Stimulated activated CD8-positive, alpha-beta memory T cell treated with anti-CD3 and anti-CD28 coated beads, Interleukin-7, amount 100 ng/mL, for 24 hours (primary cell): ENCODE results near the gene GOLGB1.
"Not testable (repeated sequence)": the region's sequence is repeated elsewhere in the genome, so short reads cannot be mapped to it uniquely, and the experiment has no call there.

Source experiments
- DNase-seq: peaks from one replicate; pipeline ENCODE4 v3.0.0-alpha.2; 2020; ENCODE audit warnings: low read depth

GOLGB1 gene, protein sequence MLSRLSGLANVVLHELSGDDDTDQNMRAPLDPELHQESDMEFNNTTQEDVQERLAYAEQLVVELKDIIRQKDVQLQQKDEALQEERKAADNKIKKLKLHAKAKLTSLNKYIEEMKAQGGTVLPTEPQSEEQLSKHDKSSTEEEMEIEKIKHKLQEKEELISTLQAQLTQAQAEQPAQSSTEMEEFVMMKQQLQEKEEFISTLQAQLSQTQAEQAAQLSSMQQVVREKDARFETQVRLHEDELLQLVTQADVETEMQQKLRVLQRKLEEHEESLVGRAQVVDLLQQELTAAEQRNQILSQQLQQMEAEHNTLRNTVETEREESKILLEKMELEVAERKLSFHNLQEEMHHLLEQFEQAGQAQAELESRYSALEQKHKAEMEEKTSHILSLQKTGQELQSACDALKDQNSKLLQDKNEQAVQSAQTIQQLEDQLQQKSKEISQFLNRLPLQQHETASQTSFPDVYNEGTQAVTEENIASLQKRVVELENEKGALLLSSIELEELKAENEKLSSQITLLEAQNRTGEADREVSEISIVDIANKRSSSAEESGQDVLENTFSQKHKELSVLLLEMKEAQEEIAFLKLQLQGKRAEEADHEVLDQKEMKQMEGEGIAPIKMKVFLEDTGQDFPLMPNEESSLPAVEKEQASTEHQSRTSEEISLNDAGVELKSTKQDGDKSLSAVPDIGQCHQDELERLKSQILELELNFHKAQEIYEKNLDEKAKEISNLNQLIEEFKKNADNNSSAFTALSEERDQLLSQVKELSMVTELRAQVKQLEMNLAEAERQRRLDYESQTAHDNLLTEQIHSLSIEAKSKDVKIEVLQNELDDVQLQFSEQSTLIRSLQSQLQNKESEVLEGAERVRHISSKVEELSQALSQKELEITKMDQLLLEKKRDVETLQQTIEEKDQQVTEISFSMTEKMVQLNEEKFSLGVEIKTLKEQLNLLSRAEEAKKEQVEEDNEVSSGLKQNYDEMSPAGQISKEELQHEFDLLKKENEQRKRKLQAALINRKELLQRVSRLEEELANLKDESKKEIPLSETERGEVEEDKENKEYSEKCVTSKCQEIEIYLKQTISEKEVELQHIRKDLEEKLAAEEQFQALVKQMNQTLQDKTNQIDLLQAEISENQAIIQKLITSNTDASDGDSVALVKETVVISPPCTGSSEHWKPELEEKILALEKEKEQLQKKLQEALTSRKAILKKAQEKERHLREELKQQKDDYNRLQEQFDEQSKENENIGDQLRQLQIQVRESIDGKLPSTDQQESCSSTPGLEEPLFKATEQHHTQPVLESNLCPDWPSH (N-terminal part only)

DNA sequence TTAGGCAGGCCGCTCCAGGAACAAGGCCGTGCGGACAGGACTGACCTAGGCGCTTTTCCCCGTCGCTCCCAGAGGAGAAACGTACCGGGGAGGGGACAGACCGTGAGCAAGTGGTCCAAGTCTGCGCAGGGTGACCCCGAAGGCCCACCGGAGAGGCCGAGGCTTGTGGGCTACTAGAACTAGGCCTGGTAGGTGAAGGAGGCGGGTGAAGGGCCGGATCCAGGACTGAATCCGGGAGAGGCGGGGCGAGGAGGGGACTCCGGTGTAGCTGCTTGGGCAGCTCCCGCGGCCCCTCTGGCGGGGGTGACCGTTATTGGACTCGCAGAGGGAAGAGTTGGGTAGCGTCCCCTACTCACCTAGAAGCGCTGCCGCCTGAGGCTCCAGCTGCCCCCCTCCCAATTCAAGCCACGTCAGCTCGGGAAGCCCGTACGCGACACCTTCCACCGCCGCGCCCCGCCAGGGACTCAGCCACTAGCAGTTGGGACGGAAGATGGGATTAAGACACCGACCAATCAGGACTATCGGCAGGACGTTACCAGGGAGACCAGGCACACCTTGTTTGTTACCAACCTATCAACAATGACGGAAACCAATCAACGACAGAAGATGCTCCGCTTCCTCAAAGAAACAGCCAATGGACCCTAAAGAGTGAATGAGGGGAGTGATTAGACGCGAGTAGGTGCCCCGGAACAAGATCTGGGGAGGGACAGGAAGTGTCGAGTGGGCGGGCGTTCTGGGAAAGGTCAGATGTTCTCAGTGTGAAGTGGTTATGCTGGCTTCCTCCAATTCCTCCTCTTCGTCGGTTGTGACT, at the start of gene GOLGB1:
TSS of gene GOLGB1 (minus strand) at position 466 of the 811 bp plus-strand sequence. CDS start 18,770 bp downstream, outside the sequence.
- DNase-seq: peak; percentile 82

DNA sequence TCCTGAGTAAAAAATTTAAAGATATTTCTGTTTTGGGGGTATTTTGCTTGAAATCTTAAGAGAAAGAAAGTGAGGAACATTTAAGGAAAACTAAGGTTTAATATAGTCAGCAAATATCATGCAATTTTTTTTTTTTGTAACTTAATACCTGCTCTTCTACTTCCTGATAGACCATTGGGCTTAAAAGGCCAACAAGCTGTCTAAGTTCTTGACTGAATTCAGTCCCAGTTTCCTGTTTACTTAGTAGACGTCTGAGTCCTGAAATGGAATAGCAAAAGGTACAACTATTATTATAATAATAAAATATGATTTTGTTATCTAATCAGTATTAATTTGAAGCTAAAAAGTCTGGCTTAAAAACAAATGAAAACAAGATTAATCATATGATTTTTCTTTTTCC, 47.4 kb upstream of the GOLGB1 start:
- no peak for DNase-seq

DNA sequence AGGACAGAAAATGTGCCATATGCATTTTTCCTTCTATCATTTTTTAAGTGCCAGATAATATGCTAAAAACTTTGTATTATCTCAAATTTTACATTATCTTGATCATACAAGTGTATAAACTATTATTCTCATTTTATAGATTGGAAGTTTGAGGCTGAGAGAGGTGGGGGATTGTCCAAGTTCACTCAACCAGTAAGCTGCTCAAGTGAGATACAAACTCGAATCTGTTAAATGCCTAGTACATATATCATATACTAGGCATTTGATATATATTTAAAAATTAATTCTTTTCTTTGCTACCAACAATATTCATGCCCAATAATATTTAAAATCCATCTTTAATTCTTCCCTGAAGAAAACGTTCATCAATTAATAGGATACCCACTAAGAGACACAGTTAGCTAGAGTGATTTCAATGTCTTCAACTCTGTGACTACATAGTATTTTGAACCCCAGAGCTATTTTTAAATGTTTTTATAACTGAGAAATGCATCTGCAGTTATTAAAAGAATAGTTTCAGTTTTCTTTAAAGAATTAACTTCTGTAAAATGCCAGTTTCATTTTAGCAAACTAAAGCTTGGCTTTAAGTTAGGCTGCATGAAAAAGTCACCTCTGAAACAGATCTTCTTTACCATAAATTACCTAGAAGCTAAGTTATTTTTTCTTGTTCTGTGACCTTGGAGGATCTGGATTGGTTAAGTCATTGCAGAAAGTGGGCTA, 44.9 kb upstream of the GOLGB1 start:
- DNase-seq: no peak

DNA sequence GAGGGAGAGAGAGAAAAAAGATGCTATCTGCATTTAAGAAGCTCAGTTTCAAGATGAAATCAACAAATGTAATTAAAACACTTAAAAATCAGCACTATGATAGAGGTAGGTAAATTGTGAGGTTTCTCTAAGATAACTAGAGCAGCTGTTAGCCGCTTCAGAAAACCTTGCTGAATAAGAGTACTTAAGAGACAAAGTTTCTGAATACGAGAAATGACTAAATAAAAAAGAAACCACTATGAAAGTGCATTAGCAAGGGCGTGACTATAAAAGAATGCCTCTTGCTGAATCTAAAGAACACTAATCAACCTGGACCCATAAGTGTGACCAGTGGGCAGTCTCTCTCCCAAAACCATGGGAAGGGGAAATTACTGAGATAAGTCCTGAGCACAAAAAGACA, 43.5 kb upstream of the GOLGB1 start:
- DNase-seq: no peak

DNA sequence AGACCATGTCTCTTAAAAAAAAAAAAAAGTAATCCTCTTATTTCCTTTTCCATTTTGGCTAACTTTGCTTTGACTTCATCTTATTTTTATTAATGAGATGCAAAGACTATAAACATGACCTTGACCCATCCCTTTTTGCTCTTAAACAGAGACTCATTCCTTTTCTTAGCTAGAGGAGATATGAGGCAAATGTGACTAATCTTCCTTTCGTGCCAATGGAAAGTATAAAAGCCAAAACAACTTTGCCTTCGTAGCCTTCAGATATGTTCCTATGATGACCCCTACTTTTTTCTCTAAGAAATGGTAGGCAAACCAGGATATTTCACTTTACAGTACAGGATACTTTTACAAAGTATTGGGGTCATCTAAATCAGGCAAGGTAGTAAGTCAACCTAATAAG, 36.9 kb upstream of the GOLGB1 start:
- DNase-seq: no peak

DNA sequence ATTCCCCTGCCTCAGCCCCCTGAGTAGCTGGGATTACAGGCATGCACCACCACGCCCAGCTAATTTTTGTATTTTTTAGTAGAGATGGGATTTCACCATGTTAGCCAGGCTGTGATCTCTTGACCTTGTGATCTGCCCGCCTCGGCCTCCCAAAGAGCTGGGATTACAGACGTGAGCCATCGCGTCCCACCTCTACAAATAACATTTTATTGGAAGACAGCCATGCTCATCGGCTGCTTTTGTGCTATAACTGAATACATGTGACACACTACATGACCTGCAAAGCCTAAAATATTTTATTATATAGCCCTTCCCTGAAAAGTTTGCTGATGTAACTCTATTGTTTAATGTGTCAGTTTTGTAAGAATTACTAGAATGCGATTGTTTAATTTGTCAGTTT, 33.2 kb upstream of the GOLGB1 start:
- not testable (repeated sequence) for DNase-seq

DNA sequence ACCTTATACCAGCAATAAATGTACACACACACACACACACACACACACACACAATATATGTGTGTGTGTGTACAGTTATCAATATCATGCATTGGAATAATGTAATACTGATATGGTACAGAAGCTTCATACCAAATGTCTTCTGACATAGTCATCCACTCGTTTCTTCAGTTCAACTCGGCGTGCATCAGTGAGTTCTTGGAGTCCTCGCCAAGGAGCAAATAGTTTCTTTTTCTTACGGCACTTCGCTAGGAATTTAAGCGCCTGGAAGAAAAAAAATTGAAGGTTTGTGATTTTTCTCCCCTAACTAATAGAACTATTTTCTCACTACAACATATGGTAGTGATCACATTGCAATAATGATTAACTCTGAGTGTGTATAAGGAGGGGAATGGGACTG, 32.1 kb upstream of the GOLGB1 start:
- DNase-seq: no peak

DNA sequence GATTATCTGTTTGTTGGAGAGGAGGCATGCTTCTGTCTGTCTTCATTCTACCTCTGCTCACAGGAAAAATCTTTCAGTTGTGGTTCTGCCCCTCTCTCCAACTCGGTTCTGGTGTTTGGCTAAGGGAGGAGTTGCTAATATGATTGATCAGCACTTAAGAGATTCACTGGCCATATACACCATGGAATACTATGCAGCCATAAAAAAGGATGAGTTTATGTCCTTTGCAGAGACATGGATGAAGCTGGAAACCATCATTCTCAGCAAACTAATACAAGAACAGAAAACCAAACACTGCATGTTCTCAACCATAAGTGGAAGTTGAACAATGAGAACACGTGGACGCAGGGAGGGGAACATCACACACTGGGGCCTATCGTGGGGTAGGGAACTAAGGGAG, 25.6 kb upstream of the GOLGB1 start:
- DNase-seq: not testable (repeated sequence)

DNA sequence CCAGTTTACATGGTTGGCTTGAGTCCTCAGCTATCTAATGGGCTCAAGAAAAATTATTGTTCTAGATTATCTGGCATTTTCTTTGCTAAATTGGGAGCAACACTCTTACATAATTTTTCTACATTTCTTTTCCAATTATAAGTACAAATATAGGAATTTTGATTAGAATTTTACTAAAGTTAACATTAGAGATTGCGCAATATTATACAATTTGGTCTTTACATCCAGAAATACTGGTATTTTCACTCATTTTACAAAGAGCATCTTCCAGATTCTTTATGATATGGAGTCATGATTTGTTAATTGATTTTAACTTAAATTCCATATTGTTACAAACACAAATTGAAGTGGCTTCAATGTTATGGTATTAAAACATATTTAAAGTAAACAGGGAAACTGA, 19.7 kb upstream of the GOLGB1 start:
- no peak for DNase-seq

DNA sequence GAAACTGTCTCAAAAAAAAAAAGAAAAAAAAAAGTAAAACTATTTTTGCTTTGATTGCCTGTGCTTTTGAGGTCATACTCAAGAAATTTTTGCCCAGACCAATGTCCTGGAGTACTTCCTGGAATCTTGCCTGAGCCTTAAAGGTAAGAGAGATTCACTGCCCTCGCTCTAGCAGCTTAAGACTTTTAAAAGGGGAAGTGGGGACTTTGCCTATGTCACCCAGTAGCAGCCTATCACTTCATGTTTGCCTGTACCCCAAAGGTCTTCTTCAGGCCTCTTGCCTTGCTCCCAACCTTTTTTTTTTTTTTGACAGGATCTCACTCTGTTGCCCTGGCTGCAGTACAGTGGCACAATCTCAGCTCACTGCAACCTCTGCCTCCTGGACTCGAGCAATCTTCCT, 18.9 kb upstream of the GOLGB1 start:
- no peak for DNase-seq

DNA sequence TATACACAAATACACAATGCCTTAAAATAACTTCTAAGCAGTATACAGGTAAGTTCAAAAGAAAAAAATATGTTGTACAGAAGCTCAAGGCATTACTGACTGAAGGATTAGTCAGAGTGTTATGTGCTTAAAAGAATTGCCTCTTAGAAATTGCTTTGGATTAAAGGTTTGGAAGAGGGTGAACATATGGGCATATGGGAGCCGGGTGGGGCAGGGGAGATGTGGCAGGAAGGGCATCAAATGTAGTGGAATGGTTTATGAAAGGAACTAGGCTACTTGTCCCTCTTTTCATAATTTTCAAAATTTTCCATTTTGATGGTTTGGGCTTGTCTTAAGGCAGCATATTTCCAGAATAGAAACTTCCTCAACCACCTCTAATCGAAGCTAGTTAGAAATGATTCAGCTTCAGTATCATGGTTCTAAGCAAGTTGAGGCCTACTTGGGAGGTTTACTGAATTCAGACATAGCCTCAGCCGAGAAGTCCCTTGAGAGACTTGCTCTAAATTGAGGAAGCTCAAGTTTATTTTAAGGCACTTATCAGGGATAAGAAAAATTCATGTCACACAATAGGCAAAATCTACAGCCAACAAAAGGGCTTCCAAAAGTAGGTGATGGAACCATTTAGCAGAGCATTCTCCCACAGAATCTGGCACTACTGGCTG, 10.1 kb upstream of the GOLGB1 start:
- DNase-seq: no peak

DNA sequence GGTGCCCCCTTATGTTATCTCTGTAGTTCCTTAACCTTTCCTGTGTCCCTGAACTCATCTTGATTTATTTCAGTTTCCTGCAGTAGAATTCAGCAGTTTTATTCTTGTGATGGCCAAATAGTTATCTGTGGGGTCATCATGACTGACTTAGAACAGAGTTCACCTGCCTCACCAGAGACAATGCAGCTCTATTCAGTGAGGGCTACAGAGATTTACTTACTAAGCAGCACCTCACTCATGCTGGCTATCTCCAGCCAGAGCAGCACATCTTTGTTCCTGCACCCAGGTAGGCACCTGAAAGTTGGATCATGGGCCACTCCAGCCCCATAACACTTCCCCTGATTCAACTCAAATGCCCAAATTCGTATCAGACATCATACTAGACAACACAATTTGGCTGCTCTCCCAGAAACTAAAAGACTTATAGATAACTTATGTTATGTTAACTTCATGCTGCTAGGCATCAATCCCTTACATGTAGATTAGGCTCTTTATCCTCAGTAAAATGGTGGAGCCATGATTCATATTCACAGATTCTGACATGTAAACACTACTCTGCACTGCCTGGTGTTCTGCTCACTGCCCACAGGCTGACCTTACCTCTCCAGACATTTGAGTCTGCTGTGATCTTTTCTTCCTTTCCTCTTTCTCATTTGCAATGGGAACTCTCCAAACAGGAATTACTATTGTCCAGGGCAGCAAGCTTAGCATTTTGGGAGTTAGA, 9.3 kb upstream of the GOLGB1 start:
- no peak for DNase-seq

DNA sequence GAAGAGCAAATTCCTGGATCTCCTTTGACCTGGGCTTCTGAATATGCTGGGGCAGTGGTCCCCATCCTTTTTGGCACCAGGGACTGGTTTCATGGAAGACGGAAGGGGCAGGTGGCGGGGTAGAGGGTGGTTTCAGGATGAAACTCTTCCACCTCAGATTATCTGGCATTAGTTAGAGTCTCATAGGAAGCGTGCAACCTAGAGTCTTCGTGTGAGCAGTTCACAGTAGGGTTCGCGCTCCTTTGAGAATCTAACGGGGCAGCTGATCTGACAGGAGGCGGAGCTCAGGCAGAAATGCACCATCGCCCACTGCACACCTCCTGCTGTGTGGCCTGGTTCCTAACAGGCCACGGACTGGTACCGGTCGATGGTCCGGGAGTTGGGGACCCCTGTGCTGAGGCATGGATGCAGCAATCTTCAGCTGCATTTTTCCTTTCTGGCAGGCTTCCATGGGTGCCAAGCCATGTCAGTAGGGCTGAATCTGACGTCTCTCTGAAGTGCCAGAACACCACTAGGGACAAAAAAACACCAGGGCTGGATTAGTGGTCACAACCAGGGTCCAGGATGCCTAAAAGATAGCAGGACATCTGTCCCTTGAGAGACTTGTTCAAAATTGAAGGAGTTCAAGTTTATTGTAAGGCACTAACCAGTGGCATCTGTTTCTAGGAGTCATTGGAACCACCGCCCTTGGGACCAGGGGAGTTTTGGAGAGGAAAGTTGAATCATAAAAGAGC, 8.4 kb upstream of the GOLGB1 start:
- DNase-seq: no peak

DNA sequence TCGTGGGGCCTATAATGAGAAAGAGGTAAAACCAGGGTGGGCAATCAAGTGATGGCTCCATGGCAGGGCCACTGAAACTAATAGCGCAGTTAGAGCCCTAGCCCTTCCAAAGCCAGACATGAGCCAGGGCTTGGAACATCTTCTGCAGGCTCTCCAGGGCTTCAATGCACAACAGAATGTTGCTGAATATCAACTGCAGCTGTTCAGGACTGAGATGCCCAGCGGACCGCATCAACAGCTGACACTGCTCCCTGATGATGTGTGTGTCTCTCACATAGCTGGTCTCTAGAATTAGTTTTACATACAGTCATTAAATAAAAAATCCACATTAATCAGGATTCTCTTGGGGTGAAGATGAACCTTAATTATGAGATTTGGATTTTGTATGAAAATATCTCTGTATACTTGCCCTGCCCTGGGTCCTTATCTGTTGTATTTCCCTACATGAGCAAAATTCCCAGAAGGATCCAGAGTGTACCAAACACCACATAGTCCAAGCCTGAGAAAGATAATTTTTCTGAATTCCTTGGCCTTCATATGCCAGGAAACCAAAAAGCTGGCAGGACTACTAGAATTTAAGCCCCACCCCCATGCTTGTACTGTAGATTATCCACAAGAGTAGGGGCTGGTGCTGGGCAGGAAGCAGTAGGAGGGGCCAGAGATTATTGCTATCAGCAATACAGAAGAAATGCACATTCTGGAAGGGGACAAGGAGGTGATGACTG, 7.7 kb upstream of the GOLGB1 start:
- no peak for DNase-seq

DNA sequence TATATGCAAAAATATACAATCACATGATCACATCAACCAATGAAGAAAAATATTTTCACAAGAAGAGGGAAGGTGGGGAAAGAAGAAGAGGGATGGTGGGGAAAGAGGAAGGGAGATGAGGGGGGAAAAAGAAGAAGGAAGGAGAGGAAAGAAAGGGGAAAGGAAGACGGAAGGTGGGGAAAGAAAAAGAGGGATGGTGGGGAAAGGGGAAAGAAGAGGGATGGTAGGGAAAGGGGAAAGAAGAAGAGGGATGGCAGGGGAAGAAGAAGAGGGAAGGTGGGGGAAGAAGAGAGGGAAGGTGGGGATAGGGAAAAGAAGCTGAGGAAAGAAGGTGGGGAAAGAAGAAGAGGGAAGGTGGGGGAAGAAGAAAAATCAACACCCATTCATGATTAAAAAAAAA, 3.2 kb upstream of the GOLGB1 start:
- no peak for DNase-seq

DNA sequence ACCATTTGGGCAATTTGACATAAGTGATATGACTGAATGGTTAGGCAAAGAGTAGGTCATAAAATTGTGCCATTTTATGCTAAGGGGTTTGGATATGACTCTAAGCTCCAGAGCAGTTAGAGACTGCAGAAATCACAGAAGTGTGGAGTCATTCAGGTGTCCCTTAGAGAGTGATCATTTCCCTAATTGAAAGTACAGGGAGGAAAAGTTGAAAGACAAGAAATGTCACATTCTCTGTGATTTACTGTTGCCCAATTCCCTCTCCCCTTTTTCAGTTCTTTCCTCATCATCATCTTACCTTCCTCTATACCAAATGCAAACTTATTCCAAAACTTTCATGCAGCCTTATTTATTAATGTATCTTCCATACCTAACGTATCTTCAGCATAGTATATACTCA, 2.7 kb upstream of the GOLGB1 start:
- DNase-seq: no peak

DNA sequence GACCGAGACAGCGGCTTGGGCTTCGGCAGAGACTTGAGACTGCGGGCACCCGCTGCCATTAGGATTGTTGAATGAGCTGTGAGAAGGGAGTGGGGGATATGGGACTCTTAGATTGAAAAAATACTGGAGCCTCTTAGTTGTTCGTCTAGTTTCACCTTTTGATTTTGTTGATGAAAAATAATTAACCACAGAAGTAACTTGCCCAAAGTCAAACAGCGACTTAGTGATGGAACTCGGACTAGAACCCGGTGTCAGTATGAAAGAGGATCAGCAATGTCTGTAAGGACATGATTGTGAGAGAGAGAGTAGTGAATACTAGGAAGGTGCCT, 510 bp upstream of the GOLGB1 start:
- DNase-seq: no peak

DNA sequence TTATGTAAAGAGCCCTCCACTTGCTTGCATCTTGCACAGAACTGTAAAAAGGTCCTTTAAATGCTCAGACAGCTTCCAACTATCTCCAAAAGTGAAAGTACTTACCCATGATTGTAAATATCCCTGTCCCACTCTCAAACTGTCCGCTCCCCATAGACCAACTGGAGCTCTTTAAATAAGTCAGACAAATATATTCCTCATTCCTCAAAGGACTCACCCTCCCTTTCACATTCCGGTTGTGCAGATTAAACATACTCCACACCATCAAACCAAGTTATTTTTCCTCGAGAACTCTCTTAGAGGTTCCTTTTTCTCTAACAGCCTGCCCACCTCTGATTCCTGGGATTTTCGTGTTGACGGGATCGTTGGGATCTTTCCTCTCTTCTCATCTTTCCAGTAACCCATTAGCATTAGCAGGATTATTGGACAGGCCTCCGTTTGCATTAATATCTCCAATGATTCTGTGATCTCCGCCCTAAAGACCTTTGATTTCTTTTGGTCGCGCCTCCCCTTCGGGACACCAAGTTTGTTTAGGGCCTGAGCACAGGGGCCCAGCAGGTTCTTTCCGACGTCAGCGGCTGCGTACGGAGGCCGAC, 763 bp downstream of the GOLGB1 start:
- DNase-seq: no peak
